Sigmoid colon (tissue), 4 donors: ENCODE results near the gene LCE3C.

Source experiments
- CTCF ChIP-seq, 4 experiments: fragments of 450-650 bp in 3 of 4; fragments of 200-600 bp in 1 of 4; IDR thresholded peaks; one replicate each; pipeline ENCODE4 v1.5.1; 2016 to 2019; ENCODE audit warnings: antibody characterized with exemption in 4 of 4, mild to moderate bottlenecking in 3 of 4, moderate library complexity in 2 of 4
- EP300 ChIP-seq, 4 donors: sonication (generic); formaldehyde crosslinking; IDR thresholded peaks; one replicate each; pipeline ENCODE4 v1.6.1; 2017; ENCODE audit warnings: antibody characterized with exemption in 4 of 4
- POLR2A ChIP-seq, 2 donors: fragments of 450-650 bp; IDR thresholded peaks; one replicate each; pipeline ENCODE4 v1.6.1; 2016; ENCODE audit warnings: antibody characterized with exemption in 2 of 2, mild to moderate bottlenecking in 2 of 2, moderate library complexity in 2 of 2
- POLR2AphosphoS5 ChIP-seq, 4 donors: sonication (generic); formaldehyde crosslinking; IDR thresholded peaks; one replicate each; pipeline ENCODE4 v1.6.1; 2017; ENCODE audit warnings: antibody characterized with exemption in 4 of 4

GRCh38 chr1:152577168-152577567, 22.9 kb upstream of the LCE3C start:
- TF ChIP-seq CTCF (IDR thresholded peaks at IDR 0.05) (no peak), POLR2A (IDR thresholded peaks at IDR 0.05) (no peak), EP300 (IDR thresholded peaks at IDR 0.05) (no peak), POLR2AphosphoS5 (IDR thresholded peaks at IDR 0.05) (no peak)
